ENCODE results near the gene PRMT1. TPM values are rescaled to one million over a fixed set of nuclear protein-coding genes. Genes with fewer than 3 reads are reported as not detected.

PRMT1 gene
- total RNA-seq, 1 experiment from 2014 or later, result 219 TPM

Small RNA genes within 50 kb of the gene (microRNA-seq; reads per million reads assigned to microRNA genes)
- not detected for gene MIR5088 (ENCODE audit: unreplicated experiment)

Other genes starting within 250 kb of the PRMT1 start
- gene SLC17A7, start 235.7 kb upstream of the PRMT1 start, total RNA-seq (2021; ENCODE audit: unreplicated experiment), result 1.2 TPM
- 78.5 TPM for gene PIH1D1, start 225.5 kb upstream of the PRMT1 start, total RNA-seq (2021; ENCODE audit: unreplicated experiment)
- 19.6 TPM for gene ALDH16A1, start 224.0 kb upstream of the PRMT1 start, total RNA-seq (2021; ENCODE audit: unreplicated experiment)
- 1.5 TPM for gene FLT3LG, start 203.1 kb upstream of the PRMT1 start, total RNA-seq (2021; ENCODE audit: unreplicated experiment)
- gene RPL13A, start 189.7 kb upstream of the PRMT1 start, total RNA-seq (2021; ENCODE audit: unreplicated experiment), result 1,196 TPM
- 956 TPM for gene RPS11, start 180.8 kb upstream of the PRMT1 start, total RNA-seq (2021; ENCODE audit: unreplicated experiment)
- 16.7 TPM for gene FCGRT, start 164.6 kb upstream of the PRMT1 start, total RNA-seq (2021; ENCODE audit: unreplicated experiment)
- gene RCN3, start 149.3 kb upstream of the PRMT1 start, total RNA-seq (2021; ENCODE audit: unreplicated experiment), result 3.0 TPM
- 66.1 TPM for gene NOSIP, start 96.7 kb upstream of the PRMT1 start, total RNA-seq (2021; ENCODE audit: unreplicated experiment)
- gene PRRG2, start 96.0 kb upstream of the PRMT1 start, total RNA-seq (2021; ENCODE audit: unreplicated experiment), result 0.64 TPM
- gene PRR12, start 86.1 kb upstream of the PRMT1 start, total RNA-seq (2021; ENCODE audit: unreplicated experiment), result 22.9 TPM
- gene RRAS, start 37.1 kb upstream of the PRMT1 start, total RNA-seq (2021; ENCODE audit: unreplicated experiment), result 64.4 TPM
- 77.4 TPM for gene SCAF1, start 35.1 kb upstream of the PRMT1 start, total RNA-seq (2021; ENCODE audit: unreplicated experiment)
- gene IRF3, start 11.4 kb upstream of the PRMT1 start, total RNA-seq (2021; ENCODE audit: unreplicated experiment), result 109 TPM
- gene BCL2L12, start 11.3 kb upstream of the PRMT1 start, total RNA-seq (2021; ENCODE audit: unreplicated experiment), result 69.6 TPM
- gene ADM5, start 12.3 kb downstream of the PRMT1 start, total RNA-seq (2021; ENCODE audit: unreplicated experiment), result 4.7 TPM
- 0.23 TPM for gene CPT1C, start 13.8 kb downstream of the PRMT1 start, total RNA-seq (2021; ENCODE audit: unreplicated experiment)
- not detected for gene TSKS, start 86.0 kb downstream of the PRMT1 start, total RNA-seq (2021; ENCODE audit: unreplicated experiment)
- gene AP2A1, start 89.7 kb downstream of the PRMT1 start, total RNA-seq (2021; ENCODE audit: unreplicated experiment), result 72.1 TPM
- 13.9 TPM for gene FUZ, start 136.0 kb downstream of the PRMT1 start, total RNA-seq (2021; ENCODE audit: unreplicated experiment)
- gene MED25, start 141.0 kb downstream of the PRMT1 start, total RNA-seq (2021; ENCODE audit: unreplicated experiment), result 52.4 TPM
- gene PTOV1, start 173.9 kb downstream of the PRMT1 start, total RNA-seq (2021; ENCODE audit: unreplicated experiment), result 114 TPM
- 76.7 TPM for gene PNKP, start 190.3 kb downstream of the PRMT1 start, total RNA-seq (2021; ENCODE audit: unreplicated experiment)
- 92.8 TPM for gene AKT1S1, start 200.1 kb downstream of the PRMT1 start, total RNA-seq (2021; ENCODE audit: unreplicated experiment)
- gene TBC1D17, start 200.4 kb downstream of the PRMT1 start, total RNA-seq (2021; ENCODE audit: unreplicated experiment), result 43.2 TPM
- 1.5 TPM for gene IL4I1, start 219.6 kb downstream of the PRMT1 start, total RNA-seq (2021; ENCODE audit: unreplicated experiment)